ENCODE data around the gene CLPTM1L. TPM values are rescaled to one million over a fixed set of nuclear protein-coding genes. Genes with fewer than 3 reads are reported as not detected.

CLPTM1L gene
- total RNA-seq (ENCODE audit: low replicate concordance), result 84.8 and 90.1 TPM in 2 replicates
- long read RNA-seq, transcript CLPTM1L-201 (17 exons, 2,500 nt), result major isoform, 6 of 28 reads
- long read RNA-seq, partial matches to known transcripts, result 11 of 28 reads
- long read RNA-seq, other reads (novel, unspliced or antisense), result 11 of 28 reads

DNA sequence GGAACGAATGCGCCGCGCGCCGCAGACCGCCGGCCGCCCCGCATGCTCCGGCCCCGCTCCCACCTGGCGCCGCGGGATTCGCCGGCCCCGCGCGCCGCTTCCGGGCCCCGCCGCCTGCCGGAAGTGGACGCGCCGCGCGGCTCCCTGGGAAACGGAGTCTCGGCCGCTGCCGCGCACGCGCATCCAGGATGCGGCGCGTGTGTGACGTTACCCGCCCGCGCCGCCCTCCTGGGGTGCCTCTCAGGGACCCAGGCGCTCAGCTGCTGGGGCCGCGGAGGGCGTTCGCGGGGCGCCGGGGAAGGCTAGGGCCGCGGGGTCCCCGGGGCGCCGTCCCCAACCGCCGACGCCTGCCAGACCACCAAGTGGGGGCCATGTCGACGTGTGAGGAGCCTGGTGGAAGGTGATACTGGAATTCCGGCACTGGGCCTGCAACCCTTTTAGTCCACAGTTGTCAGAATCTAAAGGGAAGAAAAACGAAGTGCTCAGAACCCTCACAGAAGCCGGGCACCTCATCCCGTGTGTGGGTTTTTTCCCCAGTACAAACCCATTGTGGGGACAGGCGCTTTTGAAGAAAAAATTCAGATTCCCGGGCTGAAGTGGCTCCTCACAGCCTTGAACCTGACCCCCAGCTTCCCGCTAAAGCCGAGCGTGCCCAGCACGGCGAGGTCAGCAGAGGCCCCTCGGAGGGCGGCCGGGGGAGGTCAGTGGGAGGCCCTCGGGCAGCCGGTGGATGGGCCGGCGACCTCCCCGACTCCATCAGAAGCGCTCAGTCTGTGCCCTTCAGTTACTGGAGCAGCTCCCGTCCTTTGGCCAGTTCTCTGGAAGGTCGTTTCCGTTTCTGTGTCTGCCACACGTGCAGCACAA, at the start of gene CLPTM1L:
CLPTM1L (minus strand) TSS at position 125 of the 864 bp plus-strand sequence. CDS start 258 bp downstream, outside the sequence.
- peak; percentile 92 for DNase-seq (ENCODE audit: extremely low spot score, unreplicated experiment)
- H3K9me3 Mint-ChIP-seq, result no peaks in the 10 kb centered on the region
- no peak for TF ChIP-seq CTCF (conservative IDR thresholded peaks at IDR 0.05)
- H3K36me3 Mint-ChIP-seq, result peaks cover 9% of the 10 kb centered on the region
- peak within 1 kb of the TSS; percentile 88 for H3K27ac Mint-ChIP-seq
- H3K27me3 Mint-ChIP-seq, result no peaks in the 10 kb centered on the region
- H3K4me3 Mint-ChIP-seq, result peak within 1 kb of the TSS; percentile 95
- peaks cover 5% of the 10 kb centered on the region for H3K4me1 Mint-ChIP-seq (ENCODE audit: unreplicated experiment)

DNA sequence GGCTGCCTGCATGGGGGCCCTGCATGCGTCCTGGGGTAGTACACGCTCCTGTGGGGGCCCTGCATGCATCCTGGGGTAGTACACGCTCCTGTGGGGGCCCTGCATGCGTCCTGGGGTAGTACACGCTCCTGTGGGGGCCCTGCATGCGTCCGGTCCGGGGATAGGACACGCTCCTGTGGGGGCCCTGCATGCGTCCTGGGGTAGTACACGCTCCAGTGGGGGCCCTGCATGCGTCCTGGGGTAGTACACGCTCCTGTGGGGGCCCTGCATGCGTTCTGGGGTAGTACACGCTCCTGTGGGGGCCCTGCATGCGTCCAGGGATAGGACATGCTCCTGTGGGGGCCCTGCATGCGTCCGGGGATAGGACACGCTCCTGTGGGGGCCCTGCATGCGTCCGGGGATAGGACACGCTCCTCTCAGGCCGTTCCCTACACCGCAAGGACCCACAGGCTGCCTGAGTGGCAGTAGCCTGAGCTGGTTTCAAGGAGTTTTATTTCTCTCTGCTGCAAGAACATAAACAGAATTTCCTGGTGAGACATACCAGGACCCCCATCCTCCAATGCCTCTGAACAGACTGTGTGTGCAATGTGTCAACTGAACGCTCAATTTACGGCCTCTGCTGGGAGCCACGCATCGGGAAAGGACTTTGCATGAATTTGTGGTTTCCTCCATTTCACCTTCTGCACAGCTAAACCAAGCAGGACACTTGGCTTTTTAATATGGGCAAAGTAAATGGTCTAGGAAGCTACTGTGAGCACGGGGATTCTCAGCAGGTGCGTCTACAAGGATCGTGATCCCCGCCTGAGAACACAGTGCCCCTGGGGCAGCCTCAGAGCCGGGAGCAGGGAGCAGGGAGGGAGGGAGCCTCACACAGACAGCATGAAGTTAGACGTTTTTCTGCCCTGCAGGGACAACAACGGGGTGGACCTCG, 48.9 kb upstream of the CLPTM1L start:
- Mint-ChIP-seq H3K27me3 (peaks cover 67% of the 10 kb centered on the region), H3K9me3 (no peaks in the 10 kb centered on the region), H3K4me1 (ENCODE audit: unreplicated experiment) (no peaks in the 10 kb centered on the region), H3K27ac (no peak overlapping the region), H3K36me3 (no peaks in the 10 kb centered on the region), H3K4me3 (no peak overlapping the region)
- no peak for TF ChIP-seq CTCF (conservative IDR thresholded peaks at IDR 0.05)
- no peak for DNase-seq (ENCODE audit: extremely low spot score, unreplicated experiment)

- H3K27ac Mint-ChIP-seq, result no peak overlapping the region
- TF ChIP-seq CTCF (conservative IDR thresholded peaks at IDR 0.05), result no peak
- H3K4me1 Mint-ChIP-seq (ENCODE audit: unreplicated experiment), result no peaks in the 10 kb centered on the region
- no peaks in the 10 kb centered on the region for H3K9me3 Mint-ChIP-seq
- H3K36me3 Mint-ChIP-seq, result peaks cover 4% of the 10 kb centered on the region
- H3K4me3 Mint-ChIP-seq, result no peak overlapping the region
- H3K27me3 Mint-ChIP-seq, result peaks cover 67% of the 10 kb centered on the region
- DNase-seq (ENCODE audit: extremely low spot score, unreplicated experiment), result no peak
These were observed 48.1 kb upstream of the CLPTM1L start for GRCh38 chr5:1392801-1393565.

DNA sequence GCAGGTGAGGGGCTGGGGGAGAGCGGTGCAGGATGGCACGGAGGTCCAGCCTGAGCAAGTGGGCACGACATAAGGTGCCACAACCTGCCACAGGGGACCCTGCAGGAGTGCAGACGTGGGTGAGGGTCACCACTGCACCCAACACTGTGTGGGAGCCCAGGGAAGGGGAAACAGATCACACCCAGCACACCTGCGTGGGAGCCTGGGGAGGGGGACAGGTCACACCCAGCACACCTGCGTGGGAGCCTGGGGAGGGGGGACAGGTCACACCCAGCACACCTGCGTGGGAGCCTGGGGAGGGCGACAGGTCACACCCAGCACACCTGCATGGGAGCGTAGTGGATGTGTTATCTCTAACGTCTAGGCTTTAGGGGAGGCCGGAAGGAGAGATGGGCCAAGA, 47.4 kb upstream of the CLPTM1L start:
- Mint-ChIP-seq H3K4me3 (no peak overlapping the region), H3K36me3 (peaks cover 4% of the 10 kb centered on the region), H3K9me3 (no peaks in the 10 kb centered on the region), H3K4me1 (ENCODE audit: unreplicated experiment) (no peaks in the 10 kb centered on the region), H3K27me3 (peaks cover 67% of the 10 kb centered on the region), H3K27ac (no peak overlapping the region)
- no peak for TF ChIP-seq CTCF (conservative IDR thresholded peaks at IDR 0.05)
- DNase-seq (ENCODE audit: extremely low spot score, unreplicated experiment), result no peak

GRCh38 chr5:1391691-1392090, 46.8 kb upstream of the CLPTM1L start:
- H3K27ac Mint-ChIP-seq, result no peak overlapping the region
- H3K9me3 Mint-ChIP-seq, result no peaks in the 10 kb centered on the region
- DNase-seq (ENCODE audit: extremely low spot score, unreplicated experiment), result no peak
- peaks cover 4% of the 10 kb centered on the region for H3K36me3 Mint-ChIP-seq
- peaks cover 68% of the 10 kb centered on the region for H3K27me3 Mint-ChIP-seq
- H3K4me3 Mint-ChIP-seq, result no peak overlapping the region
- no peak for TF ChIP-seq CTCF (conservative IDR thresholded peaks at IDR 0.05)
- H3K4me1 Mint-ChIP-seq (ENCODE audit: unreplicated experiment), result peaks cover 4% of the 10 kb centered on the region

Data from type B pancreatic cell (in vitro differentiated cells).